ENCODE results near the gene RALGAPA2.

Gene RALGAPA2

GRCh38 chr20:20568604-20569205 lies 143.7 kb downstream of the RALGAPA2 start:
- TF ChIP-seq CTCF (IDR thresholded peaks at IDR 0.05; ENCODE audit: low read depth, low read length): peak; percentile 70
- no peak overlapping the region for H3K4me3 ChIP-seq (replicated peaks in 1 of 2; ENCODE audit: low read depth in 2 of 2, low read length in 2 of 2)
- DNase-seq (ENCODE audit: low read depth in 2 of 2): peak; percentile 65 to 69

- no peak for TF ChIP-seq CTCF (IDR thresholded peaks at IDR 0.05; ENCODE audit: low read depth, low read length)
- H3K4me3 ChIP-seq (replicated peaks in 1 of 2; ENCODE audit: low read depth in 2 of 2, low read length in 2 of 2): no peak overlapping the region
- no peak for DNase-seq (ENCODE audit: low read depth in 2 of 2)
These were observed 144.7 kb downstream of the RALGAPA2 start for GRCh38 chr20:20567712-20568111.

- no peak for TF ChIP-seq CTCF (IDR thresholded peaks at IDR 0.05; ENCODE audit: low read depth, low read length)
- no peak overlapping the region for H3K4me3 ChIP-seq (replicated peaks in 1 of 2; ENCODE audit: low read depth in 2 of 2, low read length in 2 of 2)
- no peak for DNase-seq (ENCODE audit: low read depth in 2 of 2)
These were observed 145.9 kb downstream of the RALGAPA2 start for GRCh38 chr20:20566516-20566915.

- TF ChIP-seq CTCF (IDR thresholded peaks at IDR 0.05; ENCODE audit: low read depth, low read length): no peak
- DNase-seq (ENCODE audit: low read depth in 2 of 2): no peak
- no peak overlapping the region for H3K4me3 ChIP-seq (replicated peaks in 1 of 2; ENCODE audit: low read depth in 2 of 2, low read length in 2 of 2)
These were observed 148.2 kb downstream of the RALGAPA2 start for GRCh38 chr20:20564279-20564678.

- no peak overlapping the region for H3K4me3 ChIP-seq (replicated peaks in 1 of 2; ENCODE audit: low read depth in 2 of 2, low read length in 2 of 2)
- DNase-seq (ENCODE audit: low read depth in 2 of 2): no peak
- TF ChIP-seq CTCF (IDR thresholded peaks at IDR 0.05; ENCODE audit: low read depth, low read length): no peak
These were observed 149.9 kb downstream of the RALGAPA2 start for GRCh38 chr20:20562507-20562906.

- H3K4me3 ChIP-seq (replicated peaks in 1 of 2; ENCODE audit: low read depth in 2 of 2, low read length in 2 of 2): no peak overlapping the region
- no peak for TF ChIP-seq CTCF (IDR thresholded peaks at IDR 0.05; ENCODE audit: low read depth, low read length)
- no peak for DNase-seq (ENCODE audit: low read depth in 2 of 2)
These were observed 150.6 kb downstream of the RALGAPA2 start for GRCh38 chr20:20561841-20562240.

- TF ChIP-seq CTCF (IDR thresholded peaks at IDR 0.05; ENCODE audit: low read depth, low read length): no peak
- H3K4me3 ChIP-seq (replicated peaks in 1 of 2; ENCODE audit: low read depth in 2 of 2, low read length in 2 of 2): no peak overlapping the region
- DNase-seq (ENCODE audit: low read depth in 2 of 2): no peak
These were observed 151.3 kb downstream of the RALGAPA2 start for GRCh38 chr20:20561172-20561571.

All from cardiac fibroblast (primary cell).